Neural cell (in vitro differentiated cells): Measurements from ENCODE around the gene CBX2. TPM values are rescaled to one million over a fixed set of nuclear protein-coding genes. Genes with fewer than 3 reads are reported as not detected.

Experiments
- H2AFZ ChIP-seq: fragments of 200-600, 300-800 bp; sonication (generic), shearing (Covaris generic); 2 replicates; pipeline ENCODE4 v1.6.0; 2014; ENCODE audit warnings: low read depth, mild to moderate bottlenecking, antibody characterized with exemption, low read length, moderate library complexity
- H3F3A ChIP-seq: fragments of 200-600 bp; shearing (Covaris generic); 2 replicates; pipeline ENCODE4 v1.6.1; 2016; ENCODE audit warnings: mild to moderate bottlenecking, moderate library complexity, mixed read lengths, antibody characterized with exemption, low read length; ENCODE audit not compliant: insufficient read depth, poor library complexity, severe bottlenecking
- H3K27ac ChIP-seq: fragments of 200-600, 300-800 bp; sonication (generic), shearing (Covaris generic); 2 replicates; pipeline ENCODE4 v1.5.1; 2014; ENCODE audit warnings: mild to moderate bottlenecking, low read length, moderate library complexity
- H3K27me3 ChIP-seq: fragments of 300-800, 200-600 bp; sonication (generic), shearing (Covaris generic); 2 replicates; pipeline ENCODE4 v1.6.0; 2014; ENCODE audit warnings: mild to moderate bottlenecking, low read depth, low read length, moderate library complexity; ENCODE audit not compliant: insufficient read depth
- H3K36me3 ChIP-seq: fragments of 300-800, 200-600 bp; sonication (generic), shearing (Covaris generic); 2 replicates; pipeline ENCODE4 v1.5.1; 2014; ENCODE audit warnings: mild to moderate bottlenecking, antibody characterized with exemption, low read length, moderate library complexity; ENCODE audit not compliant: insufficient read depth
- H3K4me2 ChIP-seq: fragments of 300-800, 200-600 bp; sonication (generic), shearing (Covaris generic); 2 replicates; pipeline ENCODE4 v1.6.0; 2014; ENCODE audit warnings: mild to moderate bottlenecking, low read length
- H3K4me3 ChIP-seq: fragments of 300-800, 200-600 bp; sonication (generic), shearing (Covaris generic); 2 replicates; pipeline ENCODE4 v1.5.1; 2014; ENCODE audit warnings: mild to moderate bottlenecking, low read length, moderate library complexity
- H3K79me2 ChIP-seq: fragments of 200-600 bp; shearing (Covaris generic); replicated peaks from 2 replicates; pipeline ENCODE4 v1.6.0; 2014; ENCODE audit warnings: mild to moderate bottlenecking, low read length, moderate library complexity; ENCODE audit not compliant: insufficient read depth
- H3K9ac ChIP-seq: fragments of 300-800, 200-600 bp; sonication (generic), shearing (Covaris generic); 2 replicates; pipeline ENCODE4 v1.6.1; 2016; ENCODE audit warnings: mild to moderate bottlenecking, low read length, mixed read lengths
- H3K9me2 ChIP-seq: fragments of 200-600 bp; shearing (Covaris generic); 2 replicates; pipeline ENCODE4 v1.6.1; 2016; ENCODE audit warnings: mild to moderate bottlenecking, low read length, mixed read lengths; ENCODE audit not compliant: insufficient read depth
- H3K9me3 ChIP-seq: fragments of 200-600, 300-800 bp; sonication (generic), shearing (Covaris generic); 2 replicates; pipeline ENCODE4 v1.6.1; 2016; ENCODE audit warnings: mild to moderate bottlenecking, mixed run types, low read length, moderate library complexity, mixed read lengths
- H4K20me1 ChIP-seq: fragments of 200-600 bp; shearing (Covaris generic); 2 replicates; pipeline ENCODE4 v1.6.1; 2016; ENCODE audit warnings: mild to moderate bottlenecking, mixed run types; ENCODE audit not compliant: insufficient read depth
- CTCF ChIP-seq: fragments of 450-650 bp; IDR thresholded peaks from 2 replicates; pipeline ENCODE4 v1.5.1; 2014; ENCODE audit warnings: antibody characterized with exemption, mild to moderate bottlenecking, moderate library complexity; ENCODE audit not compliant: poor library complexity, severe bottlenecking
- EP300 ChIP-seq: fragments of 450-650 bp; conservative IDR thresholded peaks from 2 replicates; pipeline ENCODE4 v1.6.1; 2014; ENCODE audit warnings: antibody characterized with exemption, mild to moderate bottlenecking, moderate library complexity; ENCODE audit not compliant: poor library complexity, severe bottlenecking
- EZH2 ChIP-seq: fragments of 200-600, 300-800 bp; shearing (Covaris generic), sonication (generic); IDR thresholded peaks from 2 replicates; pipeline ENCODE4 v1.6.1; 2014; ENCODE audit warnings: antibody characterized with exemption, low read length, borderline replicate concordance, mild to moderate bottlenecking; ENCODE audit not compliant: insufficient read depth, poor library complexity, severe bottlenecking
- MXI1 ChIP-seq: fragments of 450-650 bp; conservative IDR thresholded peaks from 2 replicates; pipeline ENCODE4 v1.6.1; 2014; ENCODE audit warnings: antibody characterized with exemption, mild to moderate bottlenecking; ENCODE audit not compliant: poor library complexity, severe bottlenecking
- POLR2AphosphoS5 ChIP-seq: IDR thresholded peaks from 2 replicates; pipeline ENCODE4 v1.6.1; 2012
- RAD21 ChIP-seq: fragments of 450-650 bp; conservative IDR thresholded peaks from 2 replicates; pipeline ENCODE4 v1.6.1; 2014; ENCODE audit warnings: antibody characterized with exemption, mild to moderate bottlenecking, moderate library complexity
- REST ChIP-seq: IDR thresholded peaks from 2 replicates; pipeline ENCODE4 v1.6.1; 2012; ENCODE audit warnings: borderline replicate concordance
- SMC3 ChIP-seq: fragments of 450-650 bp; conservative IDR thresholded peaks from 2 replicates; pipeline ENCODE4 v1.6.1; 2014; ENCODE audit warnings: antibody characterized with exemption, mild to moderate bottlenecking, moderate library complexity; ENCODE audit not compliant: poor library complexity
- TAF1 ChIP-seq: IDR thresholded peaks from 2 replicates; pipeline ENCODE4 v1.6.1; 2012; ENCODE audit warnings: low read depth
- polyA plus RNA-seq: library from polyadenylated mRNA; depleted of rRNA; stranded (reverse); fragments of >200 nt; gene quantifications from 2 replicates; pipeline ENCODE4 v1.2.3, GENCODE V29; 2014

Gene CBX2
- polyA plus RNA-seq, 1 donor from 2014 or later: 16.9 TPM

DNA sequence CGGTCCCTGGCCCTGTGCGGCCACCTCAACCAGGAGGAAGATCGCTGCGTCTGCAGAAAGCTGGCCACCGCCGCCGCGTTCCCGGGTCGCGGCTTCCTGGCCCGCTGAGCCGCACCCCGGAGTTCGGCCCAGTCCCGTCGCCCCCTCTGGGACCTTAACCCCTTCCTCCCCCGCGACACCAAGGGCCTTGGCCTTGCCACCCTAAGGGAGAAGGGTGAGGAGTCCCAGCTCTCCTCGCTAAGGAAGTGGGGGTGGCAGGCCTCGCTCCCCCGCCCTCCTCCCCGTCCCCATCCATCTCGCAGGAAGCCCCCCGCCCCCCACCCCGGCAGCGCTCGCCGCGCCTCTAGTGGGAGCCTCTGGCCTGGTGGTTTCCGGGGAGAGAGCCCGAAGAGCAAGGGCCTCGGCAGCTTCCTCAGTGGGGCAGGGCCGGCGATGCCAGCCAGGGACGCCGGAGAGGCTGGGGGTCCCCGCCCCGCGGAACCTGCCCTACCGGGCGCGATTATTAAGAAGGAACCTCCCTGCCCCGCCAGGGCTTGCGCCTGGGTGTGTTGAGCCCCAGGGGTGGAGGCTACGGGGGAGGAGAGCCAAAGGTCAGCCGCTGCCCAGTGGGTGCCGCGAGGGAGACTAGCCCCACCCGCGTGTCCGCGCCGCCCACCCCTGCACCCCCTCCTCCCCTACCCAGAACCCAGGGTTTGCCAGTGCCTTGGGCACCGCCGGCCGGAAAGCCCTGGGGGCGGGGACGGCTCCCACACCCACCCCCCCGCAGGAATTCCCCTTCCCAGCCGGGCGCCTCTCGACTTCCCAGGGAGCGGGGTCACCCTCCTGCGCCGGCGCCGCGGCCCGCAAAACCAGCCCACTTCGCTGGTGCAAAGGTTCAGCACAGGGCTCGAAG, 54.5 kb downstream of the CBX2 start:
- no peak overlapping the region for H2AFZ ChIP-seq
- H3K4me2 ChIP-seq: peak overlapping the region; percentile 62

More for the DNA sequence above, 54.5 kb downstream of the CBX2 start:
- Histone ChIP-seq H3K9me2 (no peaks in the 10 kb centered on the region), H3K27me3 (peaks cover 18% of the 10 kb centered on the region), H3F3A (peaks cover 3% of the 10 kb centered on the region), H3K9ac (peak overlapping the region; percentile 44), H3K27ac (no peak overlapping the region), H3K4me3 (peak overlapping the region; percentile 83), H3K9me3 (no peaks in the 10 kb centered on the region), H4K20me1 (peaks cover 40% of the 10 kb centered on the region), H3K36me3 (no peaks in the 10 kb centered on the region), H3K79me2 (peaks cover 39% of the 10 kb centered on the region)
- no peak for TF ChIP-seq EZH2
- TF ChIP-seq EP300: no peak
- TF ChIP-seq REST: no peak
- TF ChIP-seq MXI1: no peak
- TF ChIP-seq CTCF: no peak
- TF ChIP-seq POLR2AphosphoS5: no peak
- TF ChIP-seq TAF1: no peak
- TF ChIP-seq SMC3: no peak
- no peak for TF ChIP-seq RAD21
